ENCODE results near the gene NEXN.

The NEXN gene

GRCh38 chr1:77888081-77888780, at the start of gene NEXN:
Gene NEXN (plus strand): TSS chr1:77888624. CDS start chr1:77916107, 27,483 bp downstream.
- DNase-seq: no peak

- DNase-seq: no peak
These were observed 46.9 kb upstream of the NEXN start for GRCh38 chr1:77841574-77841973.

DNA sequence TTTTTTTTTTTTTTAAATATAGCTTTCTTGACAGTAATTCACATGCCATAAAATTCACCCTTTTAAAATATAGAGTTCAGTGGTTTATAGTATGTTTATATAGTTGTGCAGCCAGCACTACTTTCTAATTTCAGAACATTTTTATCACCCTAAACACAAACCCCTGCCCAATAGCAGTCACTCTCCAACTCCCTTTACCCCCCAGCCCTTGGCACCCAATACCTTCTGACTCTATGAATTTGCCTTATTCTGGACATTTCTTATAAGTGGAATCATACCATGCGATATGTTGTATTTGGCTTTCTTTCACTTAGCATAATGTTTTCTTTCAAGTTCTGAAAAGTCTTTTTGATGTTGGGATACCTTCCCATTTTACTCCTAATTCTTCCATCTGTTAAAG, 42.5 kb upstream of the NEXN start:
- DNase-seq: no peak

DNA sequence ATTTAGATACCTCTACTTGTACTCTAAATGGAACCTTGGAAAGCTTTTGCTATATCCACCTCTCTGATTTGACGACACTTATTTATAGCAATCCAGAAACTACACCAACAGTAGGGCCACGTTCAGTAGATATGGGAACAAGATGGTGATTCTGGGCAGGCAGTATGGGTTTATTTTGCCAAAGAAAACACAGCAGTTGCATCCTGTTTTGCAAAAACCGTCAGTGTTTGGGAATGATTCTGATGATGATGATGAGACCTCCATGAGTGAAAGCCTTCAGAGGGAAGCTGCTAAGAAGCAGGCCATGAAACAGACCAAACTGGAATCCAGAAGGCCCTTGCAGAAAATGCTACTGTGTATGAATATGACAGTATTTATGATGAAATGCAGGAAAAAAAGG, 41.5 kb upstream of the NEXN start:
- DNase-seq: no peak

DNA sequence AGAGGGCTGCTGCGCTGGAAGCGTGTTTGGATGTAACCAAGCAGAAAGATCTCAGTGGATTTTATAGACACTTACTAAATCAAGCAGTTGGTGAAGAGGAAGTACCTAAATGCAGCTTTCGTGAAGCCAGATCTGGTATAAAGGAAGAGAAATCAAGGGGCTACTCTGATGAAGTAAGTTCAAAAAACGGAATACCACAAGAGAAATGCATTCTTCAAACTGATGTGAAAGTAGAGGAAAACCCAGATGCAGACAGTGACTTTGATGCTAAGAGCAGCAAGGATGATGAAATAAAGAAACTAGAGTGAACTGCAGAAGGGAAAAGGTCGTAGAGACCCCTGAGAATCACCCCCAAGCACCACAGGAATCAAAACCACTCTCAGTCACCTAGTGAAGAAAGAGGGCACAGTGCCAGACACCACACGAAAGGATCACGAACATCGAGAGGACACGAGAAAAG, 40.8 kb upstream of the NEXN start:
- no peak for DNase-seq

GRCh38 chr1:77850082-77850481, 38.3 kb upstream of the NEXN start:
- no peak for DNase-seq

DNA sequence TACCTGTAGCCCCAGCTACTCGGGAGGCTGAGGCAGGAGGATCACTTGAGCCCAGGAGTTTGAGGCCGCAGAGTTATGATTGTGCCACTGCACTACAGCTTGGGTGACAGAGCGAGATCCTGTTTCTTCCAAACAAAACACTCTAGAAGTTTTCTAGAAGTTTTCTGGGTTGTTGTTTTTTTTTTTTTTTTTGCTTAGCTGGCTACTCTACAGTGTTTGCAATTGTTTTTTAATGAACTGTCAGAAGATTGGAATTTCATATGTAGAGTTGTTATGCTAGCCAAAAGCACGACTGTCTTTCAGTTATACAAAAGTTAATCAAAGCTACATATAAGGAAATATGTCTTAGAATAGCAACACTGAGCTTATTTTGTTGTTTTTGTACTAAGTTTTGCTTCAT, 30.9 kb upstream of the NEXN start:
- DNase-seq: no peak

GRCh38 chr1:77858725-77859124, 29.7 kb upstream of the NEXN start:
- no peak for DNase-seq

DNA sequence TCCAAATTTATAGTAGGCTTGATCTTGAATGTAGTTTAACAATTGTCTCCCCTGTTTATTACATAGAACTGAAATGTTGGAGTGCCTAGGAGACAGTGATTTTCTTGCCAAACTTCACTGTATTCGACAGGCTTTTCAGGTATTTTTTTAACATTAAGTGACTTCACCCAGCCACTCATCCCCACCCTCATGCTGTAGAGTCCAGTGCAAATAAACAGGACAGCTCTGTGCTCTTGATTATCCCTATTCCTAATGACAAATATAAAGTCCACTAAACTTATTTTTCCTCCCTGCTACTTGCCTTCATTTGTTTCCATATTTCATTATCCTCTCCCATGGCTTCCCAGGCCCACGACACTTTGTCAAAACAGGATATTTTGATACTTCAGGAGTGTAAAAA, 29.2 kb upstream of the NEXN start:
- no peak for DNase-seq

GRCh38 chr1:77866296-77866695, 22.1 kb upstream of the NEXN start:
- DNase-seq: no peak

GRCh38 chr1:77872645-77873044, 15.8 kb upstream of the NEXN start:
- DNase-seq: no peak

- DNase-seq: no peak
These were observed 15.0 kb upstream of the NEXN start for GRCh38 chr1:77873461-77873860.

DNA sequence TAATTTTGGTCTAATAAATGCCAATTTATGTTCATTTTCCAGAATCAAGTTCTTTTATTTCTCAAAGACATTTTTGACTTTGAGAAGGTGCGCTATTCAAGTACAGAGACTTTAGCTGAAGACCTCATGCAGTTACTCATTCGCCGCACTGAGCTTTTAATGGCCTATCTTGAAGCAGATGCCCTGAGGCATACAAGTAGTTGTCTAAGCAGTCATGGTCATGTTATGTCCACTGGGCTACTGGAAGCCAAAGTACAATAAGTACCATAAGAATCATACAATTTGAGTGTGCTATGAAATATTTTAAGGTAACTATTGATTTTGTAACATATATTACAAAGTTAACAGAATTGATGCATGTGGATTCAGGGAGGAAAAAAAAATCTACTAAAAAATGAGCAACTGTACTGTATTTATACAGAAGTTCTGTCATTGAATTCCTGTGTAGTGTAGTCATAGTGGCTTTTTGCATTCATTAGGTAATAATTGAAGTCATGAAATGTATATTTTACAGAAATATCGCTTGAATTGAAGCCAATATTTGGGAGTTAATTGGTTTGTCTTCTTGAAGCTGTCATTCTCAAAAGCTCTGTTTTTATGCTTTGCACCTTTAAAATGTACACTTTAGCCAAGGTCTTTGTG, 13.5 kb upstream of the NEXN start:
- no peak for DNase-seq

DNA sequence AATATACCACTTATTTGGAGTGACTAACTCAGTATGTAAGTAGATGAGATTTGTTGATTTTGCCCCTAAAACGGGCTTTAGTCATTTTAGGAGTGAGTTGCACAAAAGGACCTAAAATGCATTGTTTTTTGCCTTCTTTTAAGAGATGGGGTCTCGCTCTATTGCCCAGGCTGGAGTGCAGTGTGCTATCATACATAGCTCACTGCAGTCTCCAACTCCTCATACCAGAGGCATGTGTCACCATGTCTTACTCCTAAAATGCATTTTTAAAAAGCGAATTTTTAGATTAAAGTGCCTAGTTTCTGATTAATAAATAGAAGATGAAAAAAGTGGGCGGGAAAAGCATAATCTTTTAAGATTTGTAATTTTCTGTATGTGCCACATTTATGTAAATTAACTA, 11.5 kb upstream of the NEXN start:
- DNase-seq: no peak

- no peak for DNase-seq
These were observed 7.4 kb upstream of the NEXN start for GRCh38 chr1:77881061-77881460.

GRCh38 chr1:77882411-77882810, 6.0 kb upstream of the NEXN start:
- DNase-seq: no peak

DNA sequence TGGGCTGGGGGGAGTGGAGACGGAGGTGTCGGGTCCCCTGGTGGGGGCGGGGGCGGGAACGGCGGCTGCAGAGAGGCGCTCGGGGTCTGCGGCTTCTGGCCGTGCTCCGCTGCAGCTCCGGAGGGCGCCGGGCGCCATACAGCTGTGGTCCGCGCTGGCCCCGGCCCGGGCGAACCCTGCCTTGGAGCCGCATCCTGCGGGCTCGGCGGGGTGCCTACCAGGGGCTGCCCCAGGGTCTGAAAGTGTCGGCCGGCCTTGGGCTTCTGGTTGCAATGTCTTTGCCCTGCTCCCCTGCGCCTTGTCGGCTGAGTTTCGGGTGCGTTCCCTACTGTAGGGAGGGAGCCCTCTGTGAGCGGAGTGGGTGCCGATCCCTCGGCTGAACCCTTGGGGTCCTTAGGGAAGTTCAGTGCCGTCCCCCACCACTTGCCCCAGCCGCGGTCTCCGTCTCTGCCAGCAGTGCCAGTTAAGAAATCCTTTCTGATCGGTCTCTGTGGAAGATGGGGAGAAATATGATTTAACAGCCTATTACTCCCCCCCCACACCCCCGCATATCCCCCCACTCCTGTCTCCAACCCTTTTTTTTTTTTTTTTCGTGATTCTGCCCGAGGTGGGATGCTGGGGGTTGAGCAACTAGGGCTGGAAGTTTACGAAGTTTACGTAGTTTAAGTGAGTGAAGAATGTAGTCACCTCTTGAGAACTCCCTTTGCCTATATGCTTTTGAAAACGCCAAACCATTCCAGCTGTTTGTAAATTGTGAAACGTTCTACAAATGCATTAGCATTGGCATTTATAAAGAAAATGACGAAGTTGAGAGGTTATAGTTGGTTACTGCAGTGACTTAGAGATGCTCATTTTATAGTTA, 588 bp downstream of the NEXN start:
- DNase-seq: no peak

- no peak for DNase-seq
These were observed 1.2 kb downstream of the NEXN start for GRCh38 chr1:77889671-77890070.

DNA sequence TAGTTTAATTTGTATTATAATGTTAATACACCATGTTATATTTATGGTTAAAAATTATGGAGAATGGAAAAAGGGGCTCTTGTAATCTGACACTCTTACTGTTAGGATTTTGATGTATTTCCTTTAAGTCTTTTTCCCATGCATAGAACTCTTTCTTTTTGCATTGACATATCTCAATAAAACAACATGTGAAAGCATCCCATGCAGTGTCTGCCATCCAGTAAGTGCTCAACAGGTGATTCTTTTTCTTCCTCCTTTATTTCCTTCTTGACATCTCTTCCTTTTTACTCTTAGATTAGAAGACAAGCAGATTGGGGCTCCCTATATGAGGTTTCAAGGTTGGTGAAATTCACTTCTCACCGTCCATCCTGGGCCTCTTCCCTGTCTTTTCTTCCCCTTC, 2.8 kb downstream of the NEXN start:
- DNase-seq: no peak

DNA sequence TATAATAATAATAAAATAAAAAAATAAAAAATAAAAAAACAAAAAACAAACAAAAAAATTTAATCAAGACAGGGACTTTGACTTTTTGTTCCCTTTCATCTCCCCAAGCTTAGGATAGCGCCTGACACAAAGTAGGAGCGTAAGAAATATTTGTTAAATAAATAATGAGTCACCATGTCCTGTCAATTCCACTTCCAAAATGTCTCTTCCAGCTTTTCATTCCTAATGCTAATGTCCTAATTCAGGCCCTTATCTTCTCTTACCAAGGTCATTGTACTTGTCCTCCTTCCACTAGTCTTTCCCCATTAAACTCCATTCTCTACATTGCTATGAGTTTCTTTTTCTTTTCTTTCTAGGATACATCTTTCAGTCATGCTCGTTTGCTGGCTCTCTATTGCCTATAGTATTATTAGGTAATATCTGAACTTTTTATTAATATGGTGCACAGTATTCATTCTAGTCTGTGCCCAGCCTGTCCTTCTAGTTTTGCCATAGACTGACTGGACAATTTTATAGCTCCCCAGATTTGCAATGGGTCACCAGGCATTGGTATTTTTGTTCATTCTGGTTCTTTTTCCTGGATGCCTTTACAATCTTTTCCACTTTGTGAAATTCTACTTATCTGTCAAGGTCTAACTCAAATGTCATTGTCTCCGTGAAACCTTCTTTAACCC, 11.4 kb downstream of the NEXN start:
- no peak for DNase-seq

GRCh38 chr1:77900687-77901293, 12.4 kb downstream of the NEXN start:
- DNase-seq: peak; percentile 16

DNA sequence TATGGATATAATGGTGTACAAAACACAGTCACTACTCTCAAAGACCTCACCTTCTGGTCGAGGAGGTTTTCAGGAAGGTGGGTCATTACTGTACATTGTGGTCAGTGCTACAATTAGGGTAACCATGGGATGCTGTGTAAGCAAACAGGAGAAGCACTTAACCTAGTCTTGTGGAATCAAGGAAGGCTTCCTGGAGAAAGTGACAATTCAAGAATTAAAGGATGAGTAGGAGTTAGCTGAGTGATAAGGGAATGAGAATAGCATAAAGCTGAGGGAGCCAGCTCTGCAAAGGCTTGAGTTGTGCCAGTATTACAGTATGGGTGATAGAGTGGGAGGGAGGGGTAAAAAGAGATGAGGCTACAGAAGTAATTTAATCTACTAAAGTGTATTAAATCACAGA, 17.2 kb downstream of the NEXN start:
- no peak for DNase-seq

- no peak for DNase-seq
These were observed 17.7 kb downstream of the NEXN start for GRCh38 chr1:77906019-77906545.
